ENCODE data around the gene TBK1. TPM values are rescaled to one million over a fixed set of nuclear protein-coding genes. Genes with fewer than 3 reads are reported as not detected.

Gene TBK1
- total RNA-seq, 2 experiments from 2014 or later = 22.7 to 29.5 TPM

GRCh38 chr12:64550755-64551154, 98.8 kb downstream of the TBK1 start:
- no peak for DNase-seq (ENCODE audit: low spot score)
- intact Hi-C loops (cut with micrococcal nuclease; ENCODE audit: unreplicated experiment) = no loop called here
- no peak overlapping the region for H3K4me3 ChIP-seq (ENCODE audit: low read depth, low read length, poor library complexity, severe bottlenecking)
- no peak overlapping the region for H3K4me2 ChIP-seq (ENCODE audit: low read length)
- no peak overlapping the region for H2AFZ ChIP-seq (ENCODE audit: low read length)
- H3K4me1 ChIP-seq (ENCODE audit: insufficient read depth, low read length, poor library complexity, severe bottlenecking) = no peaks in the 10 kb centered on the region
- TF ChIP-seq EZH2phosphoT487 (IDR thresholded peaks at IDR 0.05; ENCODE audit: borderline replicate concordance, low read depth, low read length) = no peak
- H3K36me3 ChIP-seq (ENCODE audit: insufficient read depth, low read length) = no peaks in the 10 kb centered on the region
- H3K9me2 ChIP-seq (ENCODE audit: insufficient read depth, low read length) = no peaks in the 10 kb centered on the region
- no peak overlapping the region for H3K27ac ChIP-seq (ENCODE audit: low read depth, low read length, poor library complexity, severe bottlenecking)
- no TSS peak for BruUV-seq (replicated peaks)
- ChIA-PET CTCF (ENCODE audit: unreplicated experiment) (interaction anchor here (1.6 kb wide), 1 partner anchor 58 kb away, joined by 5 read pairs; no protein-coding TSS in a partner anchor), POLR2A (interaction anchor here (0.6 kb wide), 1 partner anchor 234 kb away, joined by 3 read pairs; no protein-coding TSS in a partner anchor)
- H3K79me2 ChIP-seq (ENCODE audit: insufficient read depth, low read depth, low read length) = no peaks in the 10 kb centered on the region
- H4K20me1 ChIP-seq (ENCODE audit: insufficient read depth, low read length) = no peaks in the 10 kb centered on the region
- H3K9me3 ChIP-seq (ENCODE audit: low read length) = no peaks in the 10 kb centered on the region

- no peak overlapping the region for H3K4me3 ChIP-seq (ENCODE audit: low read depth, low read length, poor library complexity, severe bottlenecking)
- no peaks in the 10 kb centered on the region for H3K9me2 ChIP-seq (ENCODE audit: insufficient read depth, low read length)
- no peaks in the 10 kb centered on the region for H3K79me2 ChIP-seq (ENCODE audit: insufficient read depth, low read depth, low read length)
- ChIA-PET POLR2A (no interaction called here), CTCF (ENCODE audit: unreplicated experiment) (no interaction called here)
- no peaks in the 10 kb centered on the region for H3K4me1 ChIP-seq (ENCODE audit: insufficient read depth, low read length, poor library complexity, severe bottlenecking)
- DNase-seq (ENCODE audit: low spot score) = no peak
- H3K36me3 ChIP-seq (ENCODE audit: insufficient read depth, low read length) = no peaks in the 10 kb centered on the region
- H2AFZ ChIP-seq (ENCODE audit: low read length) = no peak overlapping the region
- intact Hi-C loops (cut with micrococcal nuclease; ENCODE audit: unreplicated experiment) = no loop called here
- no peaks in the 10 kb centered on the region for H4K20me1 ChIP-seq (ENCODE audit: insufficient read depth, low read length)
- BruUV-seq (replicated peaks) = no TSS peak
- H3K27ac ChIP-seq (ENCODE audit: low read depth, low read length, poor library complexity, severe bottlenecking) = no peak overlapping the region
- H3K9me3 ChIP-seq (ENCODE audit: low read length) = no peaks in the 10 kb centered on the region
- no peak overlapping the region for H3K4me2 ChIP-seq (ENCODE audit: low read length)
- no peak for TF ChIP-seq CTCF (conservative IDR thresholded peaks at IDR 0.05; ENCODE audit: low read length)
- no peak for TF ChIP-seq EZH2phosphoT487 (IDR thresholded peaks at IDR 0.05; ENCODE audit: borderline replicate concordance, low read depth, low read length)
These were observed 99.8 kb downstream of the TBK1 start for GRCh38 chr12:64551676-64552075.

Other genes starting within 250 kb of the TBK1 start
- 16.2 and 20.6 TPM in 2 replicates for gene KICS2, start 229.8 kb upstream of the TBK1 start, total RNA-seq (2014; rRNA removed; shearing (Covaris generic))
- gene KICS2, start 229.8 kb upstream of the TBK1 start, total RNA-seq (2022) = 20.4 and 22.2 TPM in 2 replicates
- not detected in 2 replicates for gene C12orf56, start 61.4 kb upstream of the TBK1 start, total RNA-seq (2014; rRNA removed; shearing (Covaris generic))
- gene C12orf56, start 61.4 kb upstream of the TBK1 start, total RNA-seq (2022) = not detected in 2 replicates
- gene XPOT, start 47.7 kb upstream of the TBK1 start, total RNA-seq (2014; rRNA removed; shearing (Covaris generic)) = 86.8 and 101 TPM in 2 replicates
- gene XPOT, start 47.7 kb upstream of the TBK1 start, total RNA-seq (2022) = 205 and 210 TPM in 2 replicates
- gene RASSF3, start 158.4 kb downstream of the TBK1 start, total RNA-seq (2014; rRNA removed; shearing (Covaris generic)) = 13.8 and 16.3 TPM in 2 replicates
- gene RASSF3, start 158.4 kb downstream of the TBK1 start, total RNA-seq (2022) = 49.9 and 50.8 TPM in 2 replicates

Data from OCI-LY7 (cell line).